GM21529 (cell line): ENCODE measurements around the gene CENPC.
"Not testable (repeated sequence)": the region's sequence is repeated elsewhere in the genome, so short reads cannot be mapped to it uniquely, and the experiment has no call there.

Experiments
- ATAC-seq: cut with Tn5 transposase; IDR thresholded peaks from one replicate; pipeline ENCODE4 v1.9.1; 2021; ENCODE audit not compliant: unreplicated experiment

The CENPC gene

GRCh38 chr4:67480810-67481209 is 64.5 kb downstream of the CENPC start:
- no peak for ATAC-seq

GRCh38 chr4:67475155-67475554 is 70.1 kb downstream of the CENPC start:
- no peak for ATAC-seq

- no peak for ATAC-seq
These were observed 74.4 kb downstream of the CENPC start for GRCh38 chr4:67470871-67471270.

GRCh38 chr4:67468830-67469229 is 76.5 kb downstream of the CENPC start:
- no peak for ATAC-seq

GRCh38 chr4:67466751-67467150 is 78.6 kb downstream of the CENPC start:
- ATAC-seq, result no peak

GRCh38 chr4:67465763-67466052 is 79.6 kb downstream of the CENPC start:
- ATAC-seq, result no peak

- no peak for ATAC-seq
These were observed 80.1 kb downstream of the CENPC start for GRCh38 chr4:67465032-67465762.

- no peak for ATAC-seq
These were observed 84.7 kb downstream of the CENPC start for GRCh38 chr4:67460574-67460973.

GRCh38 chr4:67459164-67459563 is 86.1 kb downstream of the CENPC start:
- ATAC-seq, result no peak

- no peak for ATAC-seq
These were observed 88.6 kb downstream of the CENPC start for GRCh38 chr4:67456577-67457196.

GRCh38 chr4:67452846-67453205 is 92.5 kb downstream of the CENPC start:
- ATAC-seq, result not testable (repeated sequence)

- no peak for ATAC-seq
These were observed 93.0 kb downstream of the CENPC start for GRCh38 chr4:67452100-67452845.

GRCh38 chr4:67451464-67451863 is 93.8 kb downstream of the CENPC start:
- no peak for ATAC-seq

GRCh38 chr4:67448621-67449020 is 96.7 kb downstream of the CENPC start:
- no peak for ATAC-seq

- no peak for ATAC-seq
These were observed 97.4 kb downstream of the CENPC start for GRCh38 chr4:67447873-67448272.

- ATAC-seq, result no peak
These were observed 98.5 kb downstream of the CENPC start for GRCh38 chr4:67446811-67447210.

- not testable (repeated sequence) for ATAC-seq
These were observed 99.4 kb downstream of the CENPC start for GRCh38 chr4:67445881-67446280.

GRCh38 chr4:67438975-67439374 is 106.3 kb downstream of the CENPC start:
- ATAC-seq, result no peak

- no peak for ATAC-seq
These were observed 107.2 kb downstream of the CENPC start for GRCh38 chr4:67437974-67438713.

GRCh38 chr4:67436742-67437141 is 108.6 kb downstream of the CENPC start:
- peak; percentile 69 for ATAC-seq

- ATAC-seq, result no peak
These were observed 114.3 kb downstream of the CENPC start for GRCh38 chr4:67430989-67431388.

- ATAC-seq, result no peak
These were observed 116.5 kb downstream of the CENPC start for GRCh38 chr4:67428819-67429218.
